ENCODE data around the gene GIMAP8. TPM values are rescaled to one million over a fixed set of nuclear protein-coding genes. Genes with fewer than 3 reads are reported as not detected.

Gene GIMAP8
- total RNA-seq, 1 donor from 2014 or later = 28.3 TPM

GRCh38 chr7:150406567-150407421 is 43.6 kb upstream of the GIMAP8 start:
- H3K4me3 ChIP-seq = peak overlapping the region; percentile 78 to 89
- no peak for DNase-seq (ENCODE audit: low spot score in 2 of 2)
- intact Hi-C loops (cut with DNase I) = loop anchor here (5.0 to 10.0 kb wide), 5 partner anchors 64 to 782 kb away; partner anchors contain the start of genes ATP6V0E2, RARRES2, ZNF467 and ZNF862
- no peaks in the 10 kb centered on the region for H3K9me3 ChIP-seq
- H3K4me1 ChIP-seq = peaks cover 2 to 15% of the 10 kb centered on the region in 2 donors
- peaks cover 0 to 2% of the 10 kb centered on the region in 2 donors for H3K36me3 ChIP-seq
- peak overlapping the region; percentile 92 to 97 for H3K27ac ChIP-seq
- no peaks in the 10 kb centered on the region for H3K27me3 ChIP-seq
- no peak for TF ChIP-seq CTCF (IDR thresholded peaks at IDR 0.05)

GRCh38 chr7:150407588-150408392 is 42.6 kb upstream of the GIMAP8 start:
- Histone ChIP-seq H3K9me3 (no peaks in the 10 kb centered on the region), H3K4me1 (peaks cover 2 to 15% of the 10 kb centered on the region in 2 donors), H3K27me3 (no peaks in the 10 kb centered on the region), H3K4me3 (no peak overlapping the region), H3K27ac (peak overlapping the region in 1 of 2 donors; percentile 97), H3K36me3 (peaks cover 0 to 2% of the 10 kb centered on the region in 2 donors)
- intact Hi-C loops (cut with DNase I) = loop anchor here (5.0 to 10.0 kb wide), 5 partner anchors 65 to 783 kb away; partner anchors contain the start of genes ATP6V0E2, RARRES2, ZNF467 and ZNF862
- DNase-seq (ENCODE audit: low spot score in 2 of 2) = no peak
- no peak for TF ChIP-seq CTCF (IDR thresholded peaks at IDR 0.05)

GRCh38 chr7:150408393-150409299 is 41.8 kb upstream of the GIMAP8 start:
- Histone ChIP-seq H3K4me3 (no peak overlapping the region), H3K27ac (no peak overlapping the region), H3K36me3 (peaks cover 0 to 2% of the 10 kb centered on the region in 2 donors), H3K4me1 (peaks cover 2 to 15% of the 10 kb centered on the region in 2 donors), H3K27me3 (no peaks in the 10 kb centered on the region), H3K9me3 (no peaks in the 10 kb centered on the region)
- no peak for TF ChIP-seq CTCF (IDR thresholded peaks at IDR 0.05)
- intact Hi-C loops (cut with DNase I) = loop anchor here (5.0 to 10.0 kb wide), 5 partner anchors 66 to 784 kb away; partner anchors contain the start of genes ATP6V0E2, RARRES2, ZNF467 and ZNF862
- no peak for DNase-seq (ENCODE audit: low spot score in 2 of 2)

GRCh38 chr7:150409300-150410030 is 41.0 kb upstream of the GIMAP8 start:
- no peak overlapping the region for H3K4me3 ChIP-seq
- H3K9me3 ChIP-seq = no peaks in the 10 kb centered on the region
- H3K27ac ChIP-seq = no peak overlapping the region
- peaks cover 0 to 2% of the 10 kb centered on the region in 2 donors for H3K36me3 ChIP-seq
- intact Hi-C loops (cut with DNase I) = loop anchor here (5.0 to 10.0 kb wide), 6 partner anchors 67 to 1902 kb away; partner anchors contain the start of genes ATP6V0E2, RARRES2, ZNF467 and ZNF862
- no peaks in the 10 kb centered on the region for H3K27me3 ChIP-seq
- peaks cover 2 to 7% of the 10 kb centered on the region in 2 donors for H3K4me1 ChIP-seq
- DNase-seq (ENCODE audit: low spot score in 2 of 2) = no peak
- TF ChIP-seq CTCF (IDR thresholded peaks at IDR 0.05) = no peak
